Parathyroid adenoma (tissue), 2 donors: Measurements from ENCODE around the gene TANGO2.

Experiments used
- H2AFZ ChIP-seq: fragments of 300-600 bp; sonication (generic); one replicate; pipeline ENCODE4 v1.7.0; 2017; ENCODE audit warnings: antibody characterized with exemption, mild to moderate bottlenecking
- H3K27ac ChIP-seq: fragments of 300-600 bp; sonication (generic); one replicate; pipeline ENCODE4 v1.7.0; 2017
- H3K27me3 ChIP-seq: fragments of 300-600 bp; sonication (generic); one replicate; pipeline ENCODE4 v1.7.0; 2017; ENCODE audit warnings: low read length; ENCODE audit not compliant: control insufficient read depth, insufficient read depth
- H3K36me3 ChIP-seq: fragments of 300-600 bp; sonication (generic); one replicate; pipeline ENCODE4 v1.7.0; 2017; ENCODE audit warnings: low read length; ENCODE audit not compliant: control insufficient read depth, insufficient read depth
- H3K4me1 ChIP-seq: fragments of 300-600 bp; sonication (generic); one replicate; pipeline ENCODE4 v1.7.0; 2017; ENCODE audit warnings: control low read depth
- H3K4me2 ChIP-seq: fragments of 300-600 bp; sonication (generic); one replicate; pipeline ENCODE4 v1.7.0; 2017; ENCODE audit warnings: low read length
- H3K4me3 ChIP-seq: fragments of 300-600 bp; sonication (generic); one replicate; pipeline ENCODE4 v1.7.0; 2017; ENCODE audit warnings: low read depth, low read length
- H3K79me2 ChIP-seq: fragments of 300-600 bp; sonication (generic); one replicate; pipeline ENCODE4 v1.7.0; 2017; ENCODE audit warnings: control low read depth
- H3K9ac ChIP-seq: fragments of 300-600 bp; sonication (generic); one replicate; pipeline ENCODE4 v1.7.0; 2017; ENCODE audit warnings: mild to moderate bottlenecking
- H3K9me3 ChIP-seq: fragments of 300-600 bp; sonication (generic); one replicate; pipeline ENCODE4 v1.7.0; 2017; ENCODE audit warnings: low read length; ENCODE audit not compliant: control insufficient read depth
- CTCF ChIP-seq: fragments of 300-600 bp; sonication (generic); IDR thresholded peaks from one replicate; pipeline ENCODE4 v1.7.0; 2017; ENCODE audit warnings: antibody characterized with exemption, mild to moderate bottlenecking
- donor health status: primary hyperparathyroidism.

The TANGO2 gene

GRCh38 chr22:19991645-19992451, 29.1 kb upstream of the TANGO2 start:
- no peaks in the 10 kb centered on the region for H3K36me3 ChIP-seq
- no peaks in the 10 kb centered on the region for H3K79me2 ChIP-seq
- H3K9me3 ChIP-seq, result no peaks in the 10 kb centered on the region
- no peak overlapping the region for H3K27ac ChIP-seq
- no peak overlapping the region for H3K4me3 ChIP-seq
- no peak overlapping the region for H3K9ac ChIP-seq
- TF ChIP-seq CTCF, result no peak
- no peak overlapping the region for H3K4me2 ChIP-seq
- no peaks in the 10 kb centered on the region for H3K4me1 ChIP-seq
- H3K27me3 ChIP-seq, result no peaks in the 10 kb centered on the region
- no peak overlapping the region for H2AFZ ChIP-seq

- H3K4me2 ChIP-seq, result no peak overlapping the region
- H3K27ac ChIP-seq, result no peak overlapping the region
- no peaks in the 10 kb centered on the region for H3K27me3 ChIP-seq
- no peak overlapping the region for H3K4me3 ChIP-seq
- no peaks in the 10 kb centered on the region for H3K79me2 ChIP-seq
- no peak for TF ChIP-seq CTCF
- H3K9ac ChIP-seq, result no peak overlapping the region
- no peaks in the 10 kb centered on the region for H3K4me1 ChIP-seq
- H3K36me3 ChIP-seq, result no peaks in the 10 kb centered on the region
- H2AFZ ChIP-seq, result no peak overlapping the region
- no peaks in the 10 kb centered on the region for H3K9me3 ChIP-seq
These were observed 28.4 kb upstream of the TANGO2 start for GRCh38 chr22:19992481-19992911.

- no peaks in the 10 kb centered on the region for H3K9me3 ChIP-seq
- H2AFZ ChIP-seq, result no peak overlapping the region
- H3K9ac ChIP-seq, result no peak overlapping the region
- H3K27ac ChIP-seq, result no peak overlapping the region
- H3K36me3 ChIP-seq, result no peaks in the 10 kb centered on the region
- H3K79me2 ChIP-seq, result no peaks in the 10 kb centered on the region
- TF ChIP-seq CTCF, result no peak
- H3K4me1 ChIP-seq, result no peaks in the 10 kb centered on the region
- no peak overlapping the region for H3K4me3 ChIP-seq
- no peaks in the 10 kb centered on the region for H3K27me3 ChIP-seq
- H3K4me2 ChIP-seq, result no peak overlapping the region
These were observed 28.0 kb upstream of the TANGO2 start for GRCh38 chr22:19992921-19993355.

- Histone ChIP-seq H3K4me1 (peaks cover 8% of the 10 kb centered on the region), H3K4me2 (no peak overlapping the region), H2AFZ (no peak overlapping the region), H3K4me3 (no peak overlapping the region), H3K9ac (no peak overlapping the region), H3K36me3 (no peaks in the 10 kb centered on the region), H3K27me3 (no peaks in the 10 kb centered on the region), H3K27ac (no peak overlapping the region), H3K79me2 (no peaks in the 10 kb centered on the region), H3K9me3 (no peaks in the 10 kb centered on the region)
- no peak for TF ChIP-seq CTCF
These were observed 27.0 kb upstream of the TANGO2 start for GRCh38 chr22:19993926-19994325.
